Measurements from ENCODE around the gene MTCL1. TPM values are rescaled to one million over a fixed set of nuclear protein-coding genes. Genes with fewer than 3 reads are reported as not detected.

MTCL1 gene
- total RNA-seq, 1 experiment from 2014 or later = 55.4 TPM

GRCh38 chr18:8685141-8685913 is 20.0 kb upstream of the MTCL1 start:
- peak; percentile 3 for DNase-seq (ENCODE audit: low read depth)
- in situ Hi-C loops (cut with HindIII; ENCODE audit: low pct_unique_long_range_greater_than_20kb, low sequenced_read_pairs) = no loop called here

GRCh38 chr18:8685914-8686216 is 19.5 kb upstream of the MTCL1 start:
- in situ Hi-C loops (cut with HindIII; ENCODE audit: low pct_unique_long_range_greater_than_20kb, low sequenced_read_pairs) = no loop called here
- DNase-seq (ENCODE audit: low read depth) = no peak

GRCh38 chr18:8686611-8687010 is 18.7 kb upstream of the MTCL1 start:
- in situ Hi-C loops (cut with HindIII; ENCODE audit: low pct_unique_long_range_greater_than_20kb, low sequenced_read_pairs) = no loop called here
- DNase-seq (ENCODE audit: low read depth) = no peak

GRCh38 chr18:8688216-8688800 is 17.0 kb upstream of the MTCL1 start:
- no peak for DNase-seq (ENCODE audit: low read depth)
- in situ Hi-C loops (cut with HindIII; ENCODE audit: low pct_unique_long_range_greater_than_20kb, low sequenced_read_pairs) = no loop called here

GRCh38 chr18:8688816-8689215 is 16.5 kb upstream of the MTCL1 start:
- no peak for DNase-seq (ENCODE audit: low read depth)
- in situ Hi-C loops (cut with HindIII; ENCODE audit: low pct_unique_long_range_greater_than_20kb, low sequenced_read_pairs) = no loop called here

- no peak for DNase-seq (ENCODE audit: low read depth)
- in situ Hi-C loops (cut with HindIII; ENCODE audit: low pct_unique_long_range_greater_than_20kb, low sequenced_read_pairs) = no loop called here
Measured at GRCh38 chr18:8689517-8689916, 15.8 kb upstream of the MTCL1 start.

GRCh38 chr18:8694891-8695290 is 10.5 kb upstream of the MTCL1 start:
- in situ Hi-C loops (cut with HindIII; ENCODE audit: low pct_unique_long_range_greater_than_20kb, low sequenced_read_pairs) = no loop called here

GRCh38 chr18:8695932-8696517 is 9.3 kb upstream of the MTCL1 start:
- in situ Hi-C loops (cut with HindIII; ENCODE audit: low pct_unique_long_range_greater_than_20kb, low sequenced_read_pairs) = no loop called here
- no peak for DNase-seq (ENCODE audit: low read depth)

More at GRCh38 chr18:8694891-8695290, 10.5 kb upstream of the MTCL1 start:
- DNase-seq (ENCODE audit: low read depth) = no peak

- in situ Hi-C loops (cut with HindIII; ENCODE audit: low pct_unique_long_range_greater_than_20kb, low sequenced_read_pairs) = no loop called here
- DNase-seq (ENCODE audit: low read depth) = peak; percentile 55
Measured at GRCh38 chr18:8696749-8697211, 8.6 kb upstream of the MTCL1 start.

- in situ Hi-C loops (cut with HindIII; ENCODE audit: low pct_unique_long_range_greater_than_20kb, low sequenced_read_pairs) = no loop called here
- no peak for DNase-seq (ENCODE audit: low read depth)
Measured at GRCh38 chr18:8699126-8699525, 6.2 kb upstream of the MTCL1 start.

- DNase-seq (ENCODE audit: low read depth) = no peak
- in situ Hi-C loops (cut with HindIII; ENCODE audit: low pct_unique_long_range_greater_than_20kb, low sequenced_read_pairs) = no loop called here
Measured at GRCh38 chr18:8699948-8700347, 5.4 kb upstream of the MTCL1 start.

- in situ Hi-C loops (cut with HindIII; ENCODE audit: low pct_unique_long_range_greater_than_20kb, low sequenced_read_pairs) = no loop called here
- no peak for DNase-seq (ENCODE audit: low read depth)
Measured at GRCh38 chr18:8701546-8702118, 3.7 kb upstream of the MTCL1 start.

GRCh38 chr18:8702668-8703067 is 2.7 kb upstream of the MTCL1 start:
- in situ Hi-C loops (cut with HindIII; ENCODE audit: low pct_unique_long_range_greater_than_20kb, low sequenced_read_pairs) = no loop called here
- DNase-seq (ENCODE audit: low read depth) = no peak

- in situ Hi-C loops (cut with HindIII; ENCODE audit: low pct_unique_long_range_greater_than_20kb, low sequenced_read_pairs) = no loop called here
- DNase-seq (ENCODE audit: low read depth) = no peak
Measured at GRCh38 chr18:8703092-8703709, 2.2 kb upstream of the MTCL1 start.

GRCh38 chr18:8703781-8704301 is 1.5 kb upstream of the MTCL1 start:
- DNase-seq (ENCODE audit: low read depth) = peak; percentile 64
- in situ Hi-C loops (cut with HindIII; ENCODE audit: low pct_unique_long_range_greater_than_20kb, low sequenced_read_pairs) = no loop called here

GRCh38 chr18:8704361-8705237 is 757 bp upstream of the MTCL1 start:
- in situ Hi-C loops (cut with HindIII; ENCODE audit: low pct_unique_long_range_greater_than_20kb, low sequenced_read_pairs) = no loop called here

GRCh38 chr18:8705961-8706790 is 820 bp downstream of the MTCL1 start:
- DNase-seq (ENCODE audit: low read depth) = no peak
- in situ Hi-C loops (cut with HindIII; ENCODE audit: low pct_unique_long_range_greater_than_20kb, low sequenced_read_pairs) = no loop called here

More at GRCh38 chr18:8704361-8705237, 757 bp upstream of the MTCL1 start:
- peak; percentile 98 for DNase-seq (ENCODE audit: low read depth)
